ENCODE results near the gene HIF1AN. TPM values are rescaled to one million over a fixed set of nuclear protein-coding genes. Genes with fewer than 3 reads are reported as not detected.

HIF1AN gene
- polyA plus RNA-seq, 2 donors, result 7.0 to 7.6 TPM

DNA sequence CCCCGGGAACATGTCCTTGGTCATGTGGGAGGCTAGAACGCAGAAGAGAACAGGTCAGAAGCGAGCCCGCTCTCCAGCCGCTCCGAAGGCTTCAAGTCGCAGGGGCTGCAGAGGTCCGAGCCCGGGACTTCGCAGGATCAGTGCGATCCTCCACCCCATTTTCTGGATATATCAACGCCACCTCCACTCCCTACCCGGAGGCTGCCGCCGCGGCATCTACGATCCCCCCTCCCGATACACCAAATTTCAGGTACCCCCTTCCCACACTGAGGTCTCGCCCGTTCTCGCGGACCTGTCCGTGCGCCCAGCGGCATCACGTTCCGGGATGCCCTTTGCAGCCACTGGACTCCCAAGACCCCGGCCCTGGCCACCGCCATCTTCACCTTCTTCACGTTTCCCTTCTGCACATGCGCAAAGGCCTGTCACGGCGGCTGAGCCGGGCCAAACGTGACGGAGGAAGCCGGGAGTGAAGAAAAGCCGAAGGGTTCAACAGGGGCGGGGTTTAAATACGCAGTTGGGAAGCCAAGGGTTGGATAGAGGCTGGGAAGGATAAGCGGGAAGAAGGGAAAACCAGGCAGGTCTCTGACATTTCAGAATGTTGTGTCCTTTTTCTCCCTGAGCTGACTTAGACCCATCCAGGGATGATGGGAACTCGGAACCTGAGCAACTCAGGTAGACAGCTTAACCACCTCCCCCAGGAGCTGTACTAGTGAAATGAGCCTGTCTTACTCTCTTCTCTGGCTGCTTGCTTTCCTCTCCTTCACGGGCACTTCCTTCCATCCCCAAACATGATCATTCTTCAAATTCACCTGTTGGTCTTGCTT is 6.1 kb upstream of the HIF1AN start, which contains the start of gene NDUFB8:
NDUFB8 (minus strand) TSS at position 397 of the 824 bp plus-strand sequence; CDS start at position 377, 20 bp downstream.
- WGBS, 2 donors, result 0 to 1% methylated on average over 40 to 43 of the region's 43 CpGs
- Histone ChIP-seq H3K4me1 (ENCODE audit: control insufficient read depth in 2 of 2, insufficient read depth in 2 of 2, low read length in 1 of 2) (no peaks in the 10 kb centered on the region), H3K9me3 (ENCODE audit: control insufficient read depth in 2 of 2, insufficient read depth in 1 of 2, low read depth in 1 of 2, low read length in 1 of 2) (no peaks in the 10 kb centered on the region), H3K36me3 (ENCODE audit: control insufficient read depth in 2 of 2, insufficient read depth in 2 of 2, low read length in 1 of 2) (peaks cover 4 to 10% of the 10 kb centered on the region in 2 donors), H3K4me3 (ENCODE audit: low read depth in 1 of 2, low read length in 2 of 2) (peak within 1 kb of the TSS; percentile 84 to 85), H3K27me3 (ENCODE audit: control insufficient read depth in 1 of 2, insufficient read depth in 2 of 2, low read length in 2 of 2) (no peaks in the 10 kb centered on the region), H3K27ac (ENCODE audit: low read depth in 2 of 2, low read length in 1 of 2) (peak within 1 kb of the TSS; percentile 63 to 84)

DNA sequence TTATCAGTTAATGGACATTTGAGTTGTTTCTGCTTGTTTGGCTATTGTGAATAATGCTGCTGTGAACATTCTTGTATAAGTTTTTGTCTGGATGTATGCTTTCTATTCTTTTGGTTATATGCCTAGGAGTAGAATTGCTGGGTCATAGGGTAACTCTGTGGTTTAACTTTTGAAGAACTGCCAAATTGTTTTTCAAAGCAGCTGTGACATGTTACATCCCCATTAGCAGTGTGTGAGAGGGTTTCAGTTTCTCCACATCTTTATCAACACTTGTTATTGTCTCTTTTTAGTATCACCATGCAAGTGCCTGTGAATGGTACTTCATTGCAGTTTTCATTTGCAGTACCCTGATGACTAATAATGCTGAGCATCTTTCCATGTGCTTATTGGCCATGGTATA is 4.0 kb upstream of the HIF1AN start:
- peaks cover 0 to 2% of the 10 kb centered on the region in 2 donors for H3K36me3 ChIP-seq (ENCODE audit: control insufficient read depth in 2 of 2, insufficient read depth in 2 of 2, low read length in 1 of 2)

DNA sequence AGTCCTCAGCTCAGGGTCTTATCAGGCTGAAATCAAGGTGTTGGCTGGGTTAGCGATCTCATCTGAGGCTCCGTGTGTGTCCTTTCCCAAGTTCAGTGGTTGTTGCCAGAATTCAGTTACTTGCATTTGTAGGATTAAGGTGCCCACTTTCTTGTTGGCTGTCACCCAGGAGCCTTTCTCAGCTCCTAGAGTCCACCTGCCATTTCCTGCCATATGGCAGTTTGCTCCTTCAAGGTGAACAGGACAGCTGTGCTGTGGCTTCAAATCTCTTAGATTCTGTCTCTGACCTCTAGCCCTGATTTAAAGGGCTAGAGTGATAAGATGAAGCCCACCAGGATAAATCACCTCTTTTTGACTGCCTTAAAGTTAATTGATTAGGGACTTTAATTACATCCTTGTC is 1.0 kb upstream of the HIF1AN start:
- Histone ChIP-seq H3K27ac (ENCODE audit: low read depth in 2 of 2, low read length in 1 of 2) (no peak overlapping the region), H3K9me3 (ENCODE audit: control insufficient read depth in 2 of 2, insufficient read depth in 1 of 2, low read depth in 1 of 2, low read length in 1 of 2) (no peaks in the 10 kb centered on the region), H3K4me3 (ENCODE audit: low read depth in 1 of 2, low read length in 2 of 2) (no peak overlapping the region), H3K4me1 (ENCODE audit: control insufficient read depth in 2 of 2, insufficient read depth in 2 of 2, low read length in 1 of 2) (peaks cover 0 to 5% of the 10 kb centered on the region in 2 donors), H3K36me3 (ENCODE audit: control insufficient read depth in 2 of 2, insufficient read depth in 2 of 2, low read length in 1 of 2) (peaks cover 0 to 3% of the 10 kb centered on the region in 2 donors), H3K27me3 (ENCODE audit: control insufficient read depth in 1 of 2, insufficient read depth in 2 of 2, low read length in 2 of 2) (no peaks in the 10 kb centered on the region)
- 77 to 82% methylated on average over 2 of the region's 2 CpGs for WGBS, 2 donors

More for the DNA sequence above, 4.0 kb upstream of the HIF1AN start:
- Histone ChIP-seq H3K27ac (ENCODE audit: low read depth in 2 of 2, low read length in 1 of 2) (no peak overlapping the region), H3K4me1 (ENCODE audit: control insufficient read depth in 2 of 2, insufficient read depth in 2 of 2, low read length in 1 of 2) (peaks cover 0 to 5% of the 10 kb centered on the region in 2 donors), H3K9me3 (ENCODE audit: control insufficient read depth in 2 of 2, insufficient read depth in 1 of 2, low read depth in 1 of 2, low read length in 1 of 2) (no peaks in the 10 kb centered on the region), H3K4me3 (ENCODE audit: low read depth in 1 of 2, low read length in 2 of 2) (no peak overlapping the region), H3K27me3 (ENCODE audit: control insufficient read depth in 1 of 2, insufficient read depth in 2 of 2, low read length in 2 of 2) (no peaks in the 10 kb centered on the region)

DNA sequence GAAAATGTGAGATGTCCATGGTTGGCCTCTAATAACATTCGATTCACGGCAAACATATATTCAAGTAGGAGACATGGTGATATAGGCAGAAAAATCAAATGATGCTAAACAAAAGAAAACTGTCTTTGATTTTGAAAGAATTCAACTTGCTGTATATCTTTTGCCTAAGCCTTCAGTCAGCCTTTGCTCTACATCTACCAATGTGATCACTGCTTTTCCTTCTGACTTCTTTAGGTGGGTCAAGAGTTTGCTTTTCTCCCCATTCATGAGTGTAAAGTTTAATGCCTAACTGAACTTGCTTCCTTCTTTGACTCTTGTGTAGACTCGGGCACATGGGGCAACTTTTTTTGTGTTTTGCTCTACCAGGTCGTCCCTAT is 417 bp upstream of the HIF1AN start:
- H3K4me3 ChIP-seq (ENCODE audit: low read depth in 1 of 2, low read length in 2 of 2), result peak overlapping the region; percentile 60 to 70
- H3K36me3 ChIP-seq (ENCODE audit: control insufficient read depth in 2 of 2, insufficient read depth in 2 of 2, low read length in 1 of 2), result peaks cover under 1 to 3% of the 10 kb centered on the region in 2 donors
- H3K27me3 ChIP-seq (ENCODE audit: control insufficient read depth in 1 of 2, insufficient read depth in 2 of 2, low read length in 2 of 2), result no peaks in the 10 kb centered on the region
- H3K9me3 ChIP-seq (ENCODE audit: control insufficient read depth in 2 of 2, insufficient read depth in 1 of 2, low read depth in 1 of 2, low read length in 1 of 2), result no peaks in the 10 kb centered on the region
- H3K4me1 ChIP-seq (ENCODE audit: control insufficient read depth in 2 of 2, insufficient read depth in 2 of 2, low read length in 1 of 2), result peaks cover 0 to 5% of the 10 kb centered on the region in 2 donors
- 50 to 52% methylated on average over 4 of the region's 4 CpGs for WGBS, 2 donors
- H3K27ac ChIP-seq (ENCODE audit: low read depth in 2 of 2, low read length in 1 of 2), result peak overlapping the region in 1 of 2 donors; percentile 61

DNA sequence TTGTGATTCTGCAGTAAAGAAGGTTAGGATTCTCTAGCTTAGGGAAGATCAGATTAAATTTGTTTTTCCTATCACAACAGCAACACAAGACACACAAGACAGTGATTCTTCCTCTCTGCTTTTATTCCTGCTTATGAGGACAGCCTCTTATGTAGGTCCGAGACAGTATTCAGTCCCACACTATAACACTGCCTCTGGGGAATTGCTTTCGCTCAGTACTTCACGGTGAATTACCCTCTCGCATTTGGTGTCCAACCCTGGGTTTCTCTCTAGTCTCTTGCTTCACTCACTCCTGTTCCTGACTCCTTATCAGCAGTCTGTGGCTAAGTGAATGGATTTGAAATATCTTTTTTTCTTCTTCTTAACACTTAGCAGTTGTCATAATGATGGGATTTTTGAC is 1.7 kb downstream of the HIF1AN start:
- Histone ChIP-seq H3K9me3 (ENCODE audit: control insufficient read depth in 2 of 2, insufficient read depth in 1 of 2, low read depth in 1 of 2, low read length in 1 of 2) (no peaks in the 10 kb centered on the region), H3K4me1 (ENCODE audit: control insufficient read depth in 2 of 2, insufficient read depth in 2 of 2, low read length in 1 of 2) (peaks cover 0 to 5% of the 10 kb centered on the region in 2 donors), H3K27me3 (ENCODE audit: control insufficient read depth in 1 of 2, insufficient read depth in 2 of 2, low read length in 2 of 2) (no peaks in the 10 kb centered on the region), H3K4me3 (ENCODE audit: low read depth in 1 of 2, low read length in 2 of 2) (no peak overlapping the region), H3K27ac (ENCODE audit: low read depth in 2 of 2, low read length in 1 of 2) (no peak overlapping the region), H3K36me3 (ENCODE audit: control insufficient read depth in 2 of 2, insufficient read depth in 2 of 2, low read length in 1 of 2) (peaks cover 3 to 5% of the 10 kb centered on the region in 2 donors)
- WGBS, 2 donors, result 91 to 96% methylated on average over 4 of the region's 4 CpGs

DNA sequence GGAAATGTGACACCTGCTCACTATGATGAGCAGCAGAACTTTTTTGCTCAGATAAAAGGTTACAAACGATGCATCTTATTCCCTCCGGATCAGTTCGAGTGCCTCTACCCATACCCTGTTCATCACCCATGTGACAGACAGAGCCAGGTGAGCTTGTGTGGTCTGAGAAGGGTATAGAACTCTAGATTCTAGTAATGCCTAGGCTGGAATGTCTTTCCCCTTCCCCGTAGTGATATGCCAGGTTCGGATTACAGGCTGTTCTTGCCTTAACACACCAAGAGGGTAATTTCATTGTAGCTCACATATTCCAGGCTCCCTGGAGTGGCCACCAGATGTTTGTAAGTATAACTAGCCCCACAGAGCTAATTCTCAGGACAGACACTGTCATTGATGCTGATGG is 9.2 kb downstream of the HIF1AN start:
- Histone ChIP-seq H3K27ac (ENCODE audit: low read depth in 2 of 2, low read length in 1 of 2) (no peak overlapping the region), H3K27me3 (ENCODE audit: control insufficient read depth in 1 of 2, insufficient read depth in 2 of 2, low read length in 2 of 2) (no peaks in the 10 kb centered on the region), H3K36me3 (ENCODE audit: control insufficient read depth in 2 of 2, insufficient read depth in 2 of 2, low read length in 1 of 2) (peaks cover 30 to 52% of the 10 kb centered on the region in 2 donors), H3K4me3 (ENCODE audit: low read depth in 1 of 2, low read length in 2 of 2) (no peak overlapping the region), H3K9me3 (ENCODE audit: control insufficient read depth in 2 of 2, insufficient read depth in 1 of 2, low read depth in 1 of 2, low read length in 1 of 2) (no peaks in the 10 kb centered on the region), H3K4me1 (ENCODE audit: control insufficient read depth in 2 of 2, insufficient read depth in 2 of 2, low read length in 1 of 2) (no peaks in the 10 kb centered on the region)
- 93 to 96% methylated on average over 5 of the region's 5 CpGs for WGBS, 2 donors

DNA sequence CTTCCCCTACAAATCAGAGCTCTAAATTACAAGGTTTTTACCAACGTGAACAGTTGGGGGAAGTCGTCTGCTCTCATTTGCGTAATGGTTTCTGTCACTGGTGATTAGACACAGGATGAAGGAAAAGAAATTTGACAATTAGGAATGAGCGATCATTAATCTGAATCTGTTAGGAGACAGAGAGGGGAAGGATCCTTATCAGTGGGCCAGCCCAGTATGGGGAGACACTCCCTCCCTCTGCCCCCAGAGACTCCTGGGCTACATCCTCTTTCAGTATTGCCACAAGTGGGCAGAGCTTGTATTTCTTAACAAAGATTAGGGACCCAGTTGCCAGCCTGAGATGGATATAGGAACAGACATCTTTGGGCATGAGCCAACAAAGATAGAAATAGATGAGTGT is 15.5 kb downstream of the HIF1AN start:
- no peaks in the 10 kb centered on the region for H3K4me1 ChIP-seq (ENCODE audit: control insufficient read depth in 2 of 2, insufficient read depth in 2 of 2, low read length in 1 of 2)
- no peak overlapping the region for H3K4me3 ChIP-seq (ENCODE audit: low read depth in 1 of 2, low read length in 2 of 2)
- no peak overlapping the region for H3K27ac ChIP-seq (ENCODE audit: low read depth in 2 of 2, low read length in 1 of 2)
- H3K36me3 ChIP-seq (ENCODE audit: control insufficient read depth in 2 of 2, insufficient read depth in 2 of 2, low read length in 1 of 2), result peaks cover 30 to 36% of the 10 kb centered on the region in 2 donors
- no peaks in the 10 kb centered on the region for H3K9me3 ChIP-seq (ENCODE audit: control insufficient read depth in 2 of 2, insufficient read depth in 1 of 2, low read depth in 1 of 2, low read length in 1 of 2)
- WGBS, 2 donors, result 73 to 79% methylated on average over 4 of the region's 4 CpGs
- no peaks in the 10 kb centered on the region for H3K27me3 ChIP-seq (ENCODE audit: control insufficient read depth in 1 of 2, insufficient read depth in 2 of 2, low read length in 2 of 2)

DNA sequence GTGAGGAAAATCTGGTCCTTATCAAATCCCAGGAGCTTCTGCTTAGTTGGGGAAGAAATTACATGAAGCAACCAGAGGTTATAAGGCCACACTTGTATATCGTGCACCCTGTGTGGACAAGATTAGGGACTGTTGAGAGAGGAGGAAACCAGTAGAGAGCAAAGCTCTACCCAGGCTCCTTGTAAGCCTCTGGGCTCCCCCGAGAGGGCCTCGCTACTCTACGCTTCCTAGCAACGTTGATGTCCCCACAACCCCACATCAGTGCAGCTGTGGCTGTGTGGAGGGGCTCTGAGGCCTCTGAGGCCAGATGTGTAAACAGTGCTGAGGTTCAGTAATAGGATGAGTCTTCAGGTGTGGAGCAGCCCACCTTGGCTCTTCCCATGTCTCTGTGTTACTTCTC is 16.0 kb downstream of the HIF1AN start:
- H3K36me3 ChIP-seq (ENCODE audit: control insufficient read depth in 2 of 2, insufficient read depth in 2 of 2, low read length in 1 of 2), result peaks cover 30 to 36% of the 10 kb centered on the region in 2 donors
- no peaks in the 10 kb centered on the region for H3K27me3 ChIP-seq (ENCODE audit: control insufficient read depth in 1 of 2, insufficient read depth in 2 of 2, low read length in 2 of 2)
- no peaks in the 10 kb centered on the region for H3K9me3 ChIP-seq (ENCODE audit: control insufficient read depth in 2 of 2, insufficient read depth in 1 of 2, low read depth in 1 of 2, low read length in 1 of 2)
- no peaks in the 10 kb centered on the region for H3K4me1 ChIP-seq (ENCODE audit: control insufficient read depth in 2 of 2, insufficient read depth in 2 of 2, low read length in 1 of 2)
- 75 to 81% methylated on average over 5 of the region's 5 CpGs for WGBS, 2 donors
- no peak overlapping the region for H3K4me3 ChIP-seq (ENCODE audit: low read depth in 1 of 2, low read length in 2 of 2)
- H3K27ac ChIP-seq (ENCODE audit: low read depth in 2 of 2, low read length in 1 of 2), result no peak overlapping the region

DNA sequence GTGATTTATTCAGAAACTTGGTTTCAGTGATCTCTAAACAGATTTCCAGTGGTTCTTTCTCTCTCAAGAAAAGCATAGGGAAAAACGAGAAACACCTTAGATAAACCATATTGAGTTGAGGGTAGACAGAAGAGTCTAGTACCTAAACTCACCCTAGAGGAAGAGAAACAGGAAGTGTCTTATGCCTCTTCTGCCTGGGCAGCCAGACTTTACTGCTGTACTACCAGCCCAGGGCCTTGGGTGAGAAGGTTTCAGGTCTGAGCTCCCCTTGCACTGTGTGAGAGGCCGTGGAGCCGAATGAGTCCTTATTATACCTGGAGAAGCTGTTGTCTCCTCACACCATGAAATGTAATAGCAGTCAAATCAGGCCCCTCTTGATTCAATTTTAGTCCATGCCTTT is 18.2 kb downstream of the HIF1AN start:
- H3K27me3 ChIP-seq (ENCODE audit: control insufficient read depth in 1 of 2, insufficient read depth in 2 of 2, low read length in 2 of 2), result no peaks in the 10 kb centered on the region
- 94 to 95% methylated on average over 3 of the region's 3 CpGs for WGBS, 2 donors
- H3K36me3 ChIP-seq (ENCODE audit: control insufficient read depth in 2 of 2, insufficient read depth in 2 of 2, low read length in 1 of 2), result peaks cover 15 to 16% of the 10 kb centered on the region in 2 donors

DNA sequence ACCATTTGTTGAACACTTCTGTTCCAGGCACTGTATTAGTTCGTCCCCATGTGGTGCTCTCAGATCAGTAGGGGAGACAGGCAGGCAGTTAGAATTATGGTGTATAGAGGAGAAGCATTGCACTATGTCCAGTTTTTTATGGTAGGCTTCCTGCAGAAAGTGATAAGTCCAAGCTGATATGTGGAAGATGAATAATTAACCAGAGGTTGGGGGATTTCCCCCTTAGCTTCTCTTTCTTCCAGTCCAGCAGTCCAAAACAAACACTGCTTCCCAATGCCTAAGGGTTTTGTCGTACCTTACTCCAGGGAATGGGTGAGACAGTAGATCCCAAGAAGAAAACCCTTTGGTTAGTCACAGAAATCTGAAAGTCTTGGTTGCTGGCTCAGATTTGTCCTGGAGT is 19.2 kb downstream of the HIF1AN start:
- peaks cover 9 to 10% of the 10 kb centered on the region in 2 donors for H3K36me3 ChIP-seq (ENCODE audit: control insufficient read depth in 2 of 2, insufficient read depth in 2 of 2, low read length in 1 of 2)
- H3K27ac ChIP-seq (ENCODE audit: low read depth in 2 of 2, low read length in 1 of 2), result no peak overlapping the region
- H3K4me1 ChIP-seq (ENCODE audit: control insufficient read depth in 2 of 2, insufficient read depth in 2 of 2, low read length in 1 of 2), result no peaks in the 10 kb centered on the region
- no peaks in the 10 kb centered on the region for H3K27me3 ChIP-seq (ENCODE audit: control insufficient read depth in 1 of 2, insufficient read depth in 2 of 2, low read length in 2 of 2)
- H3K4me3 ChIP-seq (ENCODE audit: low read depth in 1 of 2, low read length in 2 of 2), result no peak overlapping the region
- no peaks in the 10 kb centered on the region for H3K9me3 ChIP-seq (ENCODE audit: control insufficient read depth in 2 of 2, insufficient read depth in 1 of 2, low read depth in 1 of 2, low read length in 1 of 2)
- 63 to 92% methylated on average over 2 of the region's 2 CpGs for WGBS, 2 donors

More for the DNA sequence above, 18.2 kb downstream of the HIF1AN start:
- Histone ChIP-seq H3K4me3 (ENCODE audit: low read depth in 1 of 2, low read length in 2 of 2) (no peak overlapping the region), H3K27ac (ENCODE audit: low read depth in 2 of 2, low read length in 1 of 2) (no peak overlapping the region), H3K9me3 (ENCODE audit: control insufficient read depth in 2 of 2, insufficient read depth in 1 of 2, low read depth in 1 of 2, low read length in 1 of 2) (no peaks in the 10 kb centered on the region), H3K4me1 (ENCODE audit: control insufficient read depth in 2 of 2, insufficient read depth in 2 of 2, low read length in 1 of 2) (no peaks in the 10 kb centered on the region)
